Tibial artery (tissue), 4 donors: ENCODE results near the gene MLYCD.

ENCODE experiments used
- DNase-seq, 2 donors: peaks; one replicate each; pipeline ENCODE4 v3.0.0-alpha.2; 2019
- H3K27ac ChIP-seq, 2 donors: fragments of 200-600 bp; sonication (generic) in 1 of 2; 1 replicate in 1 of 2; 2 replicates in 1 of 2; pipeline ENCODE4 v1.5.1; 2018 to 2019; ENCODE audit warnings: mild to moderate bottlenecking in 1 of 2
- H3K27me3 ChIP-seq, 2 donors: fragments of 200-600 bp; sonication (generic) in 1 of 2; one replicate each; pipeline versions ENCODE4 v1.5.1 to v1.6.0; 2016 to 2019
- H3K36me3 ChIP-seq, 3 donors: fragments of 200-600 bp; sonication (generic) in 2 of 3; one replicate each; pipeline ENCODE4 v1.5.1; 2016 to 2019; ENCODE audit warnings: mild to moderate bottlenecking in 2 of 3
- H3K4me1 ChIP-seq, 4 donors: fragments of 200-600 bp; sonication (generic) in 2 of 4; 1 replicate in 3 of 4; 2 replicates in 1 of 4; pipeline ENCODE4 v1.5.1; 2016 to 2019
- H3K4me3 ChIP-seq, 2 donors: fragments of 200-600 bp; sonication (generic) in 1 of 2; 1 replicate in 1 of 2; 2 replicates in 1 of 2; pipeline ENCODE4 v1.5.1; 2018 to 2019; ENCODE audit warnings: mild to moderate bottlenecking in 2 of 2
- H3K9me3 ChIP-seq, 3 donors: fragments of 200-600 bp; sonication (generic) in 1 of 3; one replicate each; pipeline ENCODE4 v1.5.1; 2016 to 2019
- intact Hi-C: fragments of 100-400 bp; cut with DNase I; formaldehyde crosslinking; loops from one replicate; pipeline ENCODE4 v1.15.0; 2023; ENCODE audit warnings: low total_unique reads
- TF ChIP-seq, protein P1 (sequence below), 2 experiments: fragments of 200-600 bp in 1 of 2; fragments of 450-650 bp in 1 of 2; IDR thresholded peaks; one replicate each; pipeline ENCODE4 v1.5.1; 2017 to 2019; ENCODE audit warnings: antibody characterized with exemption in 2 of 2, mild to moderate bottlenecking in 1 of 2, moderate library complexity in 1 of 2

The MLYCD gene

DNA sequence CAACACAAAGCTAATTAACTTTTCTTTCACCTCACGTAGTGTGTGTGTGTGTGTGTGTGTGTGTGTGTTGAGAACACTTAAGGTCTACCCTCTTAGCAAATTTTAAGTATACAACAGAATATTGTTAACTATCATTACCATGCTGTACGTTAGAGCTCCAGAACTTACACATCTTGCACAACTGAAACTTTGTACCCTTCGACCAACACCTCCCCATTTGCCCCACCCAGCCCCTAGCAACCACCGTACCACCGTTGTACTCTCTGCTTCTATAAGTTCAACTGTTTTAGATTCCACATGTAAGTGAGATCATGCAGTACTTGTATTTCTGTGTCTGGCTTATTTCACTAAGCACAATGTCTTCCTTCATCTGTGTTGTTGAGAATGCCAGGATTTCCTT is 28.1 kb upstream of the MLYCD start:
- no peaks in the 10 kb centered on the region for H3K27me3 ChIP-seq
- no peak overlapping the region for H3K4me3 ChIP-seq
- intact Hi-C loops: loop anchor here (10.0 kb wide), 1 partner anchor 46 kb away; no protein-coding TSS in a partner anchor
- TF ChIP-seq, protein P1, sequence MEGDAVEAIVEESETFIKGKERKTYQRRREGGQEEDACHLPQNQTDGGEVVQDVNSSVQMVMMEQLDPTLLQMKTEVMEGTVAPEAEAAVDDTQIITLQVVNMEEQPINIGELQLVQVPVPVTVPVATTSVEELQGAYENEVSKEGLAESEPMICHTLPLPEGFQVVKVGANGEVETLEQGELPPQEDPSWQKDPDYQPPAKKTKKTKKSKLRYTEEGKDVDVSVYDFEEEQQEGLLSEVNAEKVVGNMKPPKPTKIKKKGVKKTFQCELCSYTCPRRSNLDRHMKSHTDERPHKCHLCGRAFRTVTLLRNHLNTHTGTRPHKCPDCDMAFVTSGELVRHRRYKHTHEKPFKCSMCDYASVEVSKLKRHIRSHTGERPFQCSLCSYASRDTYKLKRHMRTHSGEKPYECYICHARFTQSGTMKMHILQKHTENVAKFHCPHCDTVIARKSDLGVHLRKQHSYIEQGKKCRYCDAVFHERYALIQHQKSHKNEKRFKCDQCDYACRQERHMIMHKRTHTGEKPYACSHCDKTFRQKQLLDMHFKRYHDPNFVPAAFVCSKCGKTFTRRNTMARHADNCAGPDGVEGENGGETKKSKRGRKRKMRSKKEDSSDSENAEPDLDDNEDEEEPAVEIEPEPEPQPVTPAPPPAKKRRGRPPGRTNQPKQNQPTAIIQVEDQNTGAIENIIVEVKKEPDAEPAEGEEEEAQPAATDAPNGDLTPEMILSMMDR (IDR thresholded peaks at IDR 0.05): no peak
- H3K36me3 ChIP-seq: no peaks in the 10 kb centered on the region
- H3K4me1 ChIP-seq: no peaks in the 10 kb centered on the region
- DNase-seq: no peak
- H3K27ac ChIP-seq: no peak overlapping the region
- H3K9me3 ChIP-seq: no peaks in the 10 kb centered on the region

DNA sequence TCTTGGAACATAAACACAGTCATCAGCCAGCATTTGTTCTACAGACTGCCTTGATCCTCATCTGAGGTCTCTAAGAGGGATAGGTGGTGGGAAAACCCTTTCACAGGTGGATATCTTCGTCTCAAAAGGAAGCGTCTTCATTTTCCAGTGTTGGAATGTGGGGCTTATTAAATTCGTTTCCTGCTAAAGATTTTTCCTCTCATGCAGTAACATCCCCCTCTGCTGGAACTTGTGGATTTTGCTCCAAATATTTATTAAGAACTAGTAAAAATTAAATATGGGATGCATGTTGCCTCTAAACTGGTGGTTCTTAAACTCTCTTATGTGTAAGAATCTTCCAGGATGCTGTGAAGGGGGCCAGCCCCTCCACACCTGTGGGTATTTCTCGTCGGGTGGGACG is 20.1 kb upstream of the MLYCD start:
- no peaks in the 10 kb centered on the region for H3K4me1 ChIP-seq
- no peaks in the 10 kb centered on the region for H3K36me3 ChIP-seq
- no peak for DNase-seq
- intact Hi-C loops: loop anchor here (10.0 kb wide), 1 partner anchor 54 kb away; no protein-coding TSS in a partner anchor
- H3K4me3 ChIP-seq: no peak overlapping the region
- TF ChIP-seq, protein P1 (IDR thresholded peaks at IDR 0.05): peak; percentile 52 to 57
- no peaks in the 10 kb centered on the region for H3K27me3 ChIP-seq
- no peaks in the 10 kb centered on the region for H3K9me3 ChIP-seq
- H3K27ac ChIP-seq: no peak overlapping the region

DNA sequence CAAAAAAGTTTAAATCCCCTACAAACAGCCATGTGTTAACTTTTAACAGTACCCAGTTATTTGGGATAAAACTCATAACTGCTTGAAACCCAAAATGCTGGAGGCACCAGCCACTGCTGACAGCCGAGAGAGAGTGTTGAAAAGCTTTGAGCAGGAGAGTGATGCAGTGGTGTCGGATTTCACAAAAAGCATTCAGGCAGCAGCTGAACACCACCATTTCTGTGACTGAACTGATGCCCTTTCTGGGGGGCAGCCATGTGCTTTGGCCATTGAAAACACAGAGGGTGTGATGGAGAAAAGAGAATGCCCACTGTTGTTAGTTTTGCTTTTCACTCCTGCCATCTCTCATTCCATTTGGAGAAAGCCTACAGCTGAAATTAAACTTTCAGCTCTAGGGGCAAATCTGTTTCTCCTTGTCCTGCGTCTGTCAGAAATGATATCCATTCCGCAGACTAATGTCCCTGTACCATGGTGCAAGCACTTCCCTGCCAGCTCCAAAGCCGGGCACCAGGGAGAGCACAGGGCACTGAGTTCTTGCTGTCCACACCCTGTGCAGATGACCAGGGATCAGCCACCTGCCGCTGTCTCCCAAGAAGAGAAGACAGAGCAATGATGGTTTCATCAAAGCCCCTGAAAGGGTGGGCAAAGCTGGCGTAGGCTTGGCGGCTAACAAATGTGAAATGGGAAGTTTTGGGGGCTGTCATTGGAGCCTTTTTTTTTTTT is 16.6 kb upstream of the MLYCD start:
- TF ChIP-seq, protein P1 (IDR thresholded peaks at IDR 0.05): no peak
- H3K36me3 ChIP-seq: no peaks in the 10 kb centered on the region
- H3K27me3 ChIP-seq: no peaks in the 10 kb centered on the region
- no peak overlapping the region for H3K4me3 ChIP-seq
- no peaks in the 10 kb centered on the region for H3K9me3 ChIP-seq
- intact Hi-C loops: no loop called here
- no peaks in the 10 kb centered on the region for H3K4me1 ChIP-seq
- DNase-seq: no peak
- no peak overlapping the region for H3K27ac ChIP-seq

DNA sequence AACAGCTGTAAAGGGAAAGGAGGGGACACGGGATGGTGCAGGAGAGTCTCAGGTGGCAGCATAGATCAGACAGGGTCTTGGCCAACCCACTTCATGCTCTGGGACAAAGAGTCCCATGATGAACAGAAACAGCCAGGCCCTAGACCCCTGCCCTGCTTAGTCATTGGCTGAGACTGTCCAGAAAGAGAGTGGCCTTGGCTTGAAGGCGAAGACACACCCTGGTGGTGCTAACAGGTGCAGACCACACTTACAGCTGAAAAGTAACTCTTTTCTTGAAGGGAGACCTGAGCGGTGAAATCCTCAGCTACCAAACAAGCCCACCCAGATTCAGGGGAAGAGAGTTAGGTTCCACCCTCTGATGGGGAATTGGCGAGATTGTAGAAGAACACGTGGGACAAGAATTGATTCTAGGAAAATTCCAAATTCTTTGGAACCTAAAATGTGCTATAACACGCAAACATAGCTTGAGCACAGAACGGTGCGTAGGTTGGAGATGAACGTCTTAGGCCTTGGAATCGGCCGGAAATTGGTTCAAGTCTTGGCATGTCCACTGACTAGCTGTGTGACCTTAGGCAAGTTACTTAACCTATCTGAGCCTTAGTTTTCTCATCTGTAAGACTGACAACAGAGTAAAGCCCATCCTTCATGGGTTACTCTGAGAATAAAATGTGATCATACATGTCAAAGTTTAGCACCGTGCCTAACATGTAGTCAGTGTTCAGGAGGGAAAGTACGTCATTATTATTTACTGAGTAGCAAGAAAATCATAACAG is 12.5 kb upstream of the MLYCD start:
- Histone ChIP-seq H3K27me3 (no peaks in the 10 kb centered on the region), H3K9me3 (no peaks in the 10 kb centered on the region), H3K4me1 (no peaks in the 10 kb centered on the region), H3K36me3 (no peaks in the 10 kb centered on the region), H3K27ac (no peak overlapping the region), H3K4me3 (no peak overlapping the region)
- intact Hi-C loops: no loop called here
- TF ChIP-seq, protein P1 (IDR thresholded peaks at IDR 0.05): no peak
- no peak for DNase-seq

DNA sequence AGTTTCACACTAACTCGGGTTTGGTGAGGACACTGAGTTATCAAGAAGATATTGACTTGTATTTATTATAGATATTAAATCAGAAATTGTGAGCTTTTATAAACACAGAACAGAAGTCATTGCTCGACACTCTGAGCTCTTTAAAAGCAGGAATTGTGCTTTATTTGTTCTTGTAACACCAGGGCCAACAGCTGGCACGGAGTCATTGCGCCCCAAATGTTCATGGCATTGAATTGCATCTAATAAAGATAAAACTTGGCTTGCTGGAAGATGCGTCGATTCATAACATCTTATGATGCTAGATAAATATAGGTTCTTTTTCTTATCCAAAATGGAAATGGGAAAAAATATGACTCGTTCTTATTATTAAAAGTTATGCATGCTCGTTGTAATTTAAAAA is 11.8 kb upstream of the MLYCD start:
- no peaks in the 10 kb centered on the region for H3K36me3 ChIP-seq
- peaks cover 0 to 6% (median 0%) of the 10 kb centered on the region in 3 donors for H3K9me3 ChIP-seq
- H3K27me3 ChIP-seq: no peaks in the 10 kb centered on the region
- H3K4me3 ChIP-seq: no peak overlapping the region
- no peak overlapping the region for H3K27ac ChIP-seq
- H3K4me1 ChIP-seq: no peaks in the 10 kb centered on the region
- intact Hi-C loops: no loop called here
- no peak for DNase-seq
- TF ChIP-seq, protein P1 (IDR thresholded peaks at IDR 0.05): no peak
